GM12878 (cell line): Measurements from ENCODE around the gene CLRN1. TPM values are rescaled to one million over a fixed set of nuclear protein-coding genes. Genes with fewer than 3 reads are reported as not detected.

Experiments used
- ATAC-seq: fragments of 200-7000 bp; cut with Tn5 transposase; 3 replicates; pipeline ENCODE4 v1.9.1; 2020; ENCODE audit warnings: mild to moderate bottlenecking, moderate library complexity
- BruUV-seq: library from RNA; stranded (reverse); fragments of 400-500 nt; replicated peaks from 2 replicates; lab custom pipeline; 2021; lab: Mats Ljungman, UMichigan
- CTCF ChIA-PET: fragments of 300-600 bp; sonication (Branson Sonifier 250); formaldehyde crosslinking; extraction: SDS; loops from one replicate; lab custom pipeline; 2021; ENCODE audit warnings: inconsistent platforms; lab: Yijun Ruan, JAX
- POLR2A ChIA-PET: fragments of 350-600 bp; formaldehyde crosslinking; extraction: SDS; loops from one replicate; lab custom pipeline; 2021; ENCODE audit warnings: inconsistent platforms; lab: Charles Lee
- RAD21 ChIA-PET: fragments of 300-600 bp; sonication (Branson Sonifier 250); formaldehyde crosslinking; loops from one replicate; lab custom pipeline; 2023; ENCODE audit warnings: antibody characterized with exemption; ENCODE audit not compliant: unreplicated experiment; lab: Charles Lee
- SMC1A ChIA-PET: fragments of 300-600 bp; sonication (Branson Sonifier 250); formaldehyde crosslinking; loops from one replicate; lab custom pipeline; 2023; ENCODE audit not compliant: unreplicated experiment, uncharacterized antibody; lab: Charles Lee
- DNase-seq: peaks from one replicate; pipeline ENCODE4 v3.0.0-alpha.2; 2011; ENCODE audit warnings: low read depth, low spot score
- FAIRE-seq: peaks from 3 replicates; lab custom pipeline; 2011; peaks lifted over from hg19 to GRCh38; lab: Jason Lieb, UNC
- H2AFZ ChIP-seq: 2 replicates; pipeline ENCODE4 v1.6.0; 2011; ENCODE audit warnings: low read depth, low read length, control low read depth; ENCODE audit not compliant: control insufficient read depth
- H3K27ac ChIP-seq: 2 replicates; pipeline ENCODE4 v1.5.1; 2011; ENCODE audit warnings: control low read depth; ENCODE audit not compliant: control insufficient read depth, insufficient read depth
- H3K27me3 ChIP-seq, 2 experiments: replicated peaks in 1 of 2; 2 replicates each; pipeline versions ENCODE4 v1.6.0 to v1.6.1; 2011; ENCODE audit warnings: low read length in 1 of 2; ENCODE audit not compliant: control insufficient read depth in 2 of 2, insufficient read depth in 2 of 2
- H3K36me3 ChIP-seq, 2 experiments: 2 replicates each; pipeline ENCODE4 v1.5.1; 2011; ENCODE audit warnings: low read length in 1 of 2; ENCODE audit not compliant: control insufficient read depth in 2 of 2, insufficient read depth in 2 of 2
- H3K4me1 ChIP-seq: 2 replicates; pipeline ENCODE4 v1.6.1; 2011; ENCODE audit warnings: mild to moderate bottlenecking, low read length, moderate library complexity, mixed read lengths; ENCODE audit not compliant: control insufficient read depth, insufficient read depth
- H3K4me2 ChIP-seq: 2 replicates; pipeline ENCODE4 v1.6.0; 2011; ENCODE audit warnings: control low read depth; ENCODE audit not compliant: control insufficient read depth, insufficient read depth
- H3K4me3 ChIP-seq: fragments of 200-600 bp; sonication (generic); 2 replicates; pipeline ENCODE4 v1.5.1; 2016
- H3K79me2 ChIP-seq: 2 replicates; pipeline ENCODE4 v1.6.0; 2011; ENCODE audit warnings: low read length; ENCODE audit not compliant: control insufficient read depth, insufficient read depth
- H3K9ac ChIP-seq: 2 replicates; pipeline ENCODE4 v1.8.0; 2011; ENCODE audit warnings: low read length, control low read depth, mixed read lengths; ENCODE audit not compliant: control insufficient read depth, insufficient read depth
- H3K9me3 ChIP-seq: replicated peaks from 3 replicates; pipeline ENCODE4 v1.5.1; 2011; ENCODE audit warnings: mild to moderate bottlenecking, low read length; ENCODE audit not compliant: control insufficient read depth, insufficient read depth
- H4K20me1 ChIP-seq: 2 replicates; pipeline ENCODE4 v1.6.0; 2011; ENCODE audit not compliant: control insufficient read depth, insufficient read depth
- CTCF ChIP-seq, 3 experiments: IDR thresholded peaks in 2 of 3; conservative IDR thresholded peaks in 1 of 3; 2 replicates each; pipeline ENCODE4 v1.5.1; 2011; ENCODE audit warnings: low read depth in 3 of 3, low read length in 3 of 3, mild to moderate bottlenecking in 3 of 3, control low read depth in 2 of 3, moderate library complexity in 2 of 3, inconsistent platforms in 1 of 3, mixed read lengths in 1 of 3; ENCODE audit not compliant: control insufficient read depth in 2 of 3, insufficient read depth in 1 of 3; ENCODE audit errors: extremely low read depth in 1 of 3
- E4F1 ChIP-seq: fragments of 450-650 bp; IDR thresholded peaks from 2 replicates; pipeline ENCODE4 v1.6.1; 2018; ENCODE audit warnings: borderline replicate concordance, mild to moderate bottlenecking; ENCODE audit not compliant: partially characterized antibody
- ESRRA ChIP-seq: IDR thresholded peaks from 2 replicates; pipeline ENCODE4 v1.6.1; 2012; ENCODE audit warnings: mild to moderate bottlenecking, low read length, improper control_type of control experiment
- JUNB ChIP-seq: IDR thresholded peaks from 2 replicates; pipeline ENCODE4 v1.6.1; 2016; ENCODE audit warnings: antibody characterized with exemption, mild to moderate bottlenecking
- KAT2A ChIP-seq: conservative IDR thresholded peaks from 2 replicates; pipeline ENCODE4 v1.6.1; 2011; ENCODE audit warnings: low read depth, low read length; ENCODE audit not compliant: control insufficient read depth
- RELA ChIP-seq: fragments of 450-650 bp; IDR thresholded peaks from 2 replicates; pipeline ENCODE4 v1.8.0; 2014; ENCODE audit warnings: borderline replicate concordance; ENCODE audit not compliant: partially characterized antibody
- RELB ChIP-seq: fragments of 450-650 bp; IDR thresholded peaks from 2 replicates; pipeline ENCODE4 v1.6.1; 2017; ENCODE audit warnings: low read depth, mild to moderate bottlenecking, moderate library complexity
- STAT1 ChIP-seq: fragments of 450-650 bp; conservative IDR thresholded peaks from 2 replicates; pipeline ENCODE4 v1.6.1; 2014; ENCODE audit warnings: antibody characterized with exemption, mild to moderate bottlenecking
- TAF1 ChIP-seq: IDR thresholded peaks from 2 replicates; pipeline ENCODE4 v1.6.1; 2011; ENCODE audit warnings: mild to moderate bottlenecking, low read depth, low read length, borderline replicate concordance
- ZBED1 ChIP-seq: IDR thresholded peaks from 2 replicates; pipeline ENCODE4 v1.6.1; 2016; ENCODE audit warnings: borderline replicate concordance
- ZNF207 ChIP-seq: fragments of 450-650 bp; IDR thresholded peaks from 2 replicates; pipeline ENCODE4 v1.6.1; 2014; ENCODE audit warnings: antibody characterized with exemption, mild to moderate bottlenecking, borderline replicate concordance
- WGBS: methylation state at CpG from one replicate; pipeline ENCODE4 v1.1.6; 2016; ENCODE audit warnings: low lambda C conversion rate; ENCODE audit not compliant: insufficient replicate concordance, insufficient coverage; ENCODE audit errors: missing lambda C conversion rate; 5-methylcytosine and 5-hydroxymethylcytosine counted together
- in situ Hi-C: fragments of 300-500 bp; cut with MboI; formaldehyde crosslinking; loops from 9 replicates; pipeline ENCODE4 v1.14.3; 2018; ENCODE audit warnings: mixed read lengths
- intact Hi-C: fragments of 100-400 bp; cut with micrococcal nuclease; formaldehyde crosslinking; loops from one replicate; pipeline ENCODE4 v1.14.2; 2022; ENCODE audit not compliant: unreplicated experiment
- polyA plus RNA-seq, 11 experiments: library from polyadenylated mRNA; depleted of rRNA in 4 of 11; unstranded in 6 of 11; stranded (reverse) in 5 of 11; fragments of >200 nt; fragmentation: Nextera tagmentation in 4 of 11; fragmentation: Illumina TruSeq in 1 of 11; extraction: Ambion mirVana in 4 of 11; extraction: Trizol in 1 of 11; gene quantifications; 1 replicate in 1 of 11; 2 replicates in 10 of 11; pipeline versions ENCODE4 v1.2.1 to v1.2.3, GENCODE V29; 2011 to 2016; ENCODE audit warnings: inconsistent platforms in 2 of 11, missing spikeins in 2 of 11, low read depth in 1 of 11
- total RNA-seq, 4 experiments: library from RNA; depleted of rRNA in 3 of 4; stranded (reverse); fragments of >200 nt in 3 of 4; fragmentation: Illumina TruSeq in 1 of 4; extraction: Trizol in 1 of 4; gene quantifications; 2 replicates each; pipeline versions ENCODE4 v1.2.1 to v1.2.3, GENCODE V29; 2013 to 2021

CLRN1 gene
- total and polyA plus RNA-seq, 10 of the 15 experiments (the other 5 are each of a cell fraction or from before 2014, with no cell fraction given): not detected

GRCh38 chr3:151014501-151015018, 42.0 kb upstream of the CLRN1 start:
- H3K9me3 ChIP-seq: no peaks in the 10 kb centered on the region
- TF ChIP-seq RELA: no peak
- no peak for TF ChIP-seq CTCF (IDR thresholded peaks at IDR 0.05 in 2 of 3, conservative IDR thresholded peaks at IDR 0.05 in 1 of 3; ENCODE audit: control insufficient read depth in 2 of 3, extremely low read depth in 1 of 3, insufficient read depth in 1 of 3, low read depth in 3 of 3, low read length in 3 of 3)
- TF ChIP-seq RELB: no peak
- no peak for TF ChIP-seq ZNF207
- TF ChIP-seq E4F1: no peak
- TF ChIP-seq ESRRA: no peak
- no peak for TF ChIP-seq JUNB
- no peak for TF ChIP-seq KAT2A
- TF ChIP-seq ZBED1: no peak
- TF ChIP-seq STAT1: no peak
- TF ChIP-seq TAF1: no peak
- no peak overlapping the region for H3K9ac ChIP-seq
- peaks cover 0 to 1% of the 10 kb centered on the region in 2 experiments; a peak in 2 of 4 replicates for H3K27me3 ChIP-seq
- in situ Hi-C loops: no loop called here
- no peak overlapping the region for H2AFZ ChIP-seq
- no peak for DNase-seq
- H3K36me3 ChIP-seq: no peaks in the 10 kb centered on the region
- ChIA-PET RAD21 (no interaction called here), POLR2A (no interaction called here), CTCF (no interaction called here), SMC1A (interaction anchor here (0.9 kb wide), 1 partner anchor 175 kb away, joined by 3 read pairs; no protein-coding TSS in a partner anchor)
- BruUV-seq: no TSS peak
- H3K4me3 ChIP-seq: no peak overlapping the region
- H3K27ac ChIP-seq: no peak overlapping the region
- 39% methylated on average over 4 of the region's 4 CpGs for WGBS
- no peak for ATAC-seq
- H4K20me1 ChIP-seq: no peaks in the 10 kb centered on the region
- H3K4me1 ChIP-seq: no peaks in the 10 kb centered on the region
- H3K4me2 ChIP-seq: no peak overlapping the region
- intact Hi-C loops: no loop called here
- H3K79me2 ChIP-seq: no peaks in the 10 kb centered on the region
- FAIRE-seq: no peak
